Germinal center (tissue), 1 donor: Measurements from ENCODE around the gene POLR2J.

Experiments used
- DNase-seq: peaks from one replicate; pipeline ENCODE4 v3.0.0; 2012; ENCODE audit warnings: mixed read lengths, low spot score

POLR2J gene

DNA sequence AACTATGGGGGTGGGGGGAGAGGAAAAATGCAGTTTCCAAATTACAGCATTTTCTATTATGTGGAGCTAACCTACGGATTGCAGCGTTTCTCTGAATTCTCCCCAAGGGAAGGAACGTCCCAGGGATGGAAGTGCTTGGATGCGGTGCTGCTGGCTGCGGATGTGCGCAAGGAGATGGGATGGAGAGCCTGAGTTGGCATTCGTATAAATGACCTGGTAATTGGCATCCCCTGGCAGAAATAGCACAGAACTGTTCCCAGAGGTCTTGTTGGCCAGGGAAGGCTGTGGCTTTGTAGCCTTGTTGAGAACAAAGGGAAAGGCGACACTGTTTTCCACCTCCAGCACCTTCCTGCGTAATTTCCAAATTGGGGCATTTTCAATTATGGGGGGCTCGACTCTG is 42.6 kb downstream of the POLR2J start:
- no peak for DNase-seq

DNA sequence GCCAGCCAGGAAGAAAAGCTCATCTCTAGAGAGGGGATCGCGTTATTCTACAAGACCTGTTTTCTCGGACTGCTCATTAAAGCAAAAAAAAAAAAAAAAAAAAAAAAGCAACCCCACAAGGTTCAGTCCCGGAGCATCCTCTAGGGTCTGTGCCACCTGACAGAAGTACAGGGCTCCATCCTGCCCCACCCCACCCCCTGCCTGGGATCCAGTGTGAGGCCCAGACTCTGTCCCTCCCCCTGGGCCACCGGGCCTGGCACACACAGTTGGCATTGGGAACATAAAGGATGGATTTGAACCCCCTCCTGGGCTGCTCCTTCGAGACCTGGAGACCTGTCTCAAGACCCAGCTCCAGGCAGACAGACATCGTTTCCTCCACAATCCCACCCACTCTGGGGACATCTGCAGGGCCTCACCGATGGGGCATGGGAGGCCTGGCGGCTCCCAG is 44.7 kb downstream of the POLR2J start:
- no peak for DNase-seq

DNA sequence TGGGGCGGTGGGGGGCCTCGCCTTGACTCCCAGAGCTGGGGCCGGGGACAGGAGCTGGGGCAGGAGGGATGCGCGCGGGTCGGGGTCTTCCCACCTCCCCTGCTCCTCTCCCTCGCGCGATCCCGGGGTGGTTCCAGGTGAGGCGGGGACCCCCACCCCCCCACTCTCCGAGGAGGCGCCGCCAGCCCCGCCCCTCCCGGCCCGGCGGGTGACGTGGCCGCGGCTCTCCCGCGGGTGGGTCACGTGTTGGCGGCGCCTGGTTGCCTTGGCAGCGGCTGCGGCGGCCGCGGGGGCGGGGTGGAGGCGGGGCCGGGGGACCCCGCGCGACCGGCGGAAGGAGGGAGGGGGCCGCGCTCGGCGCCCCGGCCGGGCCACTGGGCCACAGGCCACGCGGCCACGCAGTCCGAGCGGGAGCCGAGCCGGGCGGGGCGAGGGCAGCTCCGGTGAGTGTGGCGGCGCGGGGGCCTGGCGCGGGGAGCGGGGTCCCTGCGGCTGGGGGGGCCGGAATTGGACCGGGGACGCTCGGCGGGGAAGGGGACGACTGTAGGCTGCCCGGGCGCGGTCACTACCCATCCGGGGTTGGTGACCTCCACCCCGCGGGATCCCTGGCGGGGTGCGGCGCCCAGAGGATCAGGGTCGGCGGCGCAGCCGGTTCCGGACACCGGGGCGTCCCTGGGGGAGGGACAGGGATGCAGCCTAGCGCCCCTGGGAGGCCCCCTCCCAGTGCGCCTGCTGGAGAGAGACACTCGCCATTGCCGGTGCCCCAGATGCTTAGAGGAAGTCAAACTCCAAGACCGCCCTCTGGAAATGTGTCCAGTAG is 45.3 kb downstream of the POLR2J start, which contains the start of gene ORAI2:
ORAI2 (plus strand) TSS at position 357 of the 820 bp plus-strand sequence. CDS start 5,382 bp downstream, outside the sequence.
- DNase-seq, result peak; percentile 88

DNA sequence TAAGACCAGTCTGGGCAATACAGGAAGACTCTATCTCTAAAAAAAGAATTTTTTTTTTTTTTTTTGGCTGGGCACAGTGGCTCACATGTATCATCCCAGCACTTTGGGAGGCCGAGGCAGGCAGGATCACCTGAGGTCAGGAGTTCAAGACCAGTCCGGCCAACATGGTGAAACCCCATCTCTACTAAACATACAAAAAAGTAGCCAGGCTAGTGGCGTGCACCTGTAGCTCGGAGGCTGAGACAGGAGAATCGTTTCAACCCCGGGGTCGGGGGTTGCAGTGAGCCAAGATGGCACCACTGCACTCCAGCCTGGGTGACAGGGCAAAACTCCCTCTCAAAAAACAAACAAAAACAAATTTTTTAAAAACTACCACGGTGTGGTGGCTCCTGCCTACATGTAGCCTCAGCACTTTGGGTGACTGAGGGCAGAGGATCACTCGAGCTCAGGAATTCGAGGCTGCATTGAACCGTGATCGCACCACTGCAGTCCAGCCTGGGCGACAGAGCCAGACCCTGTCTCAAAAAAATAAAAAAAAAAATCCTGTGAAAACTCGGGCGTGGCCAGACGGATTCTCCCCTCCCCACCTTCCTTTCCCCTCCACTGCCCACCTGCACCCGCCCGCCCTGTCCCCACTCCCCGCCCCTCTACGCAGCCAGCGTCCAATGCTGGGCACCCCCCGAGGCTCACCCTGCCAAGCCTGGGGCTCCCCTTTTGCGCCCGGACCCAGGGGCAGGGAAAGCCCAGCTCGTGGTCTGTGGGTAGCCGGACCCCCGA is 46.1 kb downstream of the POLR2J start:
- DNase-seq, result peak; percentile 76

DNA sequence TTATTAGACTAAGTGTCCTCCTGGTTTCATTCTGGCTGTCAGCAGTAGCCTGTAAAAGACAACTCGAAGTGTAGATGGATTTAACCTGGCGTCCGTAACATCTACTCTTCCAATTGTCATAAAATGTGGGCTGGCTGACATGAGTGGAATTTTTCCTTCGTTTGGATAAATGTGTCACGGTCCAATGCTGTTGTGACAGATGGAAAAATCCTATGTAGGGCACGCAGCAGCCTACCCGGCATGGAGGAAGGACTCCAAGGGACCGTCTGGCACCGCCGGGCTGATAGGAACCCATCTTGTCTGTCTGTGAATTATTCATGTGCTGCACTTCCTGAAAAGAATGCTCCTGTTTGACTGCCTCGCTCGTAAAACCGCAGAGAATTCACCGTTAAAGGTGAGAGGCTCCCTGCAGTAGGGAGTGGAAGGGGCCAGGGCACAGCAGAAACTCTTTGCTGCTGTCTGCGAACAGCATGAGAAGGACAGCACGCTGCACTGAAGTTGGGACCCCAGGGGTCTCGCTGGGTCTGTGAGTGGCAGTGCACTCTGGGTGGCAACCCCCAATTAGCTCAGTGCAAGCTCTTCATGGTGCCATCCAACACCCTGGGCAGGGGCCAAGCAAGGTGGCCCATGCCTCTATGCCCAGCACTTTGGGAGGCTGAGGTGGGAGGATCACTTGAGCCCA is 47.0 kb downstream of the POLR2J start:
- peak; percentile 71 for DNase-seq

DNA sequence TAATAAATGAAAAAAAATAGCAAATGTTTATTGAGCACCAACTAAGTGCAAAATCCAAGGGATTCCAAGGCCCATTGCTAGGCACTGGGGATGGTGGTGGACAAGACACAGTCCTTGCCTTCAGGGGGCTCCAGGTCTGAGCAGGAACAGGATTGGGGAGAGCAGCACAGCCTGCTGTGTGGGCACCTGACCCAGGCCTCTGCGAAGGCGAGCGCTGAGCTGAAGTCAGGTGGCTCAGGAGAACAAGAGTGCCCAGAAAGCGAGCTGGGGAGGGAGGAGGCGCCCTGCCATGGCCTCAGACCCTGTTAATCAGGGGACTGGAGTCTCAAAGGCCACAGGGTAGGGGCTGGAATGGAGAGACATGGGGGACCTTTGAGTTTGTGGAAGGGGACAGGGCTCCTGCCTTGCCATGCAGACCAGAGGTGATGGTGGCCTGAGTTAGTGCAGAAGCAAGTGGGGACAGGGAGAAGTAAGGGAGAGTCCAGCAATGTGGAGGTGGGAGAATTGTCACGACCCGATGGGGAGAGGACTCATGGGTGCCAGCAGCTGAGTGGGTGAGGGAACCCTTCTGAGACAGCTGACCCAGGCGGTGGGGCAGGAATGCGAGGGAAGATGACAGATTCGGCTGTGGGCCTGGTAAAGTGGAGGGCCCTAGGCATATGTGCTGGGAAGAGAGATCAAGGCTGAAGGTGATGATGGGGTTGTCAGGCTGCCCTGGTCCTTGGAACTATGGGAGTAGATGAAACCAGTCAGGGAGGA is 49.4 kb downstream of the POLR2J start:
- no peak for DNase-seq

DNA sequence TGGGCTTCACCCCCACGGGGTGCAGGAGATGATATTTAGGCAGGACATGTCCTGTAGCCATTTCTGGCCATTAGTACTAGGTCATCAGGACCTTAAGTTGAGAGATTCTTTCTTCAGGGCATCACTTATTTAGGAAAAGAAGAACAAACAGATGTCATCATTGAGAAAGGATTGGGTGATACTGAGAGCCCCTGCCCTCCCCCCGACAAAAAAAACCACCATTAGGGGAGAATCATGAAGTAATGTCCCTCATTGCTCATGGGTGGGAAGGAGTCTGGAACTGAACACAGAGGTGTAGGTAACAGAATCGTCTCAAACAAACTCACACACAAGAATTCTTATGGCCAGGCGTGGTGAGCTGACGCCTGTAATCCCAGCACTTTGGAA is 51.7 kb downstream of the POLR2J start:
- DNase-seq, result no peak

DNA sequence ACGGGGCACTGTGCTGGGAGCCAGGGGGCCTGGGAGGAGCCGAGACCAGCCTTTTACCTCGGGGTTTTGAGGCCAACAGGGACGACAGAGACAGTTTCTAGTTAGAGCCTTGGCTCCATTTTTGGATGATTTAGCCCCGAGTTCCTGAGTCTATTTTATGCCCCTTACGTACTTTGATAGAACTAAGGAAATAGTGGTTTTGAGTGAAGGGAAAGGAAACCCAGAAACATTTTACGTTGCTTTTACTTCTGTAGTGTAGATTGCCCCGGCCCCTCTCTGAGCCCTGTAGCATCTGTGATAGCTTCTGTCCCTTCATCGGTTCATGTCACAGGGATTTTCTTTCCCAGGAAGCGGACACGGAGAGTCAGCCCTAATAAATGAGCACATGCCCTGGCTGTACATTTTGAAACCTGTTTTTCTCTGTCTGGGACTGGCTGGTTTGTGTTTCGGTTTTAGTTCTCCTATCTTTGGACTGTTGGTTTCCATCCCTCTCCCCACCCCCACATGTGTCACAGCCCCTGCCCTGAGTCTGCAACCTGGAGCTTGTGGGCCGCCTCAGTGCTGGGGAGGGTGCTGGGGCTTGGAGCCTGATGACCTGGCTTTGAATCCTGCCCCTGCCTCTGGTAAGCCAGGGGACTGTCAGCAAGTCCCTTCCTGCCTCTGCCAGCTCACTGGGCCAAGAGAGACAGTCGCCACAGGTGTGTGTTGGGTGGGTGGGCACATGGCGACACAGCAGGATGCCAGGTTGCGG is 52.3 kb downstream of the POLR2J start:
- DNase-seq, result peak; percentile 83

DNA sequence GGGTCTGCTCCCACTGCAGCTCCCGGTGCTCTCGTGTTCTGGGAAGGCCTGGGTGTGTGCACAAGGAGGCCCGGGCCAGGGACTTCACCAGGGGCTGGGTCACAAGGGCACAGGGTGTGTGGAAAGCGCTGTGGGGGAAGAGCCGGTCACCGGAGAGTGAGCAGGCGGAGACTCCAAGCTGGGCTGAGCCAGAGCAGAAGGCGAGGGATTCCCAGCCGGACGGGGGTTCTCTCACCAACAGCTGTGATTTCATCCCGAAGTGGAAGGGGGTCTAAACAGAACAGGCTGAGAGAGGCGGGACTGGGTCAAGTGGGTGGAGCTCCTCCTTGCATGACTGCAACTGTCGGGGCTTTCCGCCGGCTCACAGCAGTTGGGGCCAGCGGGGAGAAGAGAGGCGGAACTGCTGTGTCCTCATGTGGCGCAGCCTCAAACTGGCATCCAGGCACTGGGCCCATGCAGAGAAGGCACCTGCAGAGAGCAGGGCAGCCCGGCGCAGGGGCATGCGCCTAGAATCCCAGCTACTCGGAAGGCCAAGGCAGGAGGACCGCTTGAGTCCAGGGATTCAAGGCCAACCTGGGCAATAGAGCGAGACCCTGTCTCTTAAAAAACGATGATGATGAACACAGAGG is 53.0 kb downstream of the POLR2J start:
- DNase-seq, result peak; percentile 89

DNA sequence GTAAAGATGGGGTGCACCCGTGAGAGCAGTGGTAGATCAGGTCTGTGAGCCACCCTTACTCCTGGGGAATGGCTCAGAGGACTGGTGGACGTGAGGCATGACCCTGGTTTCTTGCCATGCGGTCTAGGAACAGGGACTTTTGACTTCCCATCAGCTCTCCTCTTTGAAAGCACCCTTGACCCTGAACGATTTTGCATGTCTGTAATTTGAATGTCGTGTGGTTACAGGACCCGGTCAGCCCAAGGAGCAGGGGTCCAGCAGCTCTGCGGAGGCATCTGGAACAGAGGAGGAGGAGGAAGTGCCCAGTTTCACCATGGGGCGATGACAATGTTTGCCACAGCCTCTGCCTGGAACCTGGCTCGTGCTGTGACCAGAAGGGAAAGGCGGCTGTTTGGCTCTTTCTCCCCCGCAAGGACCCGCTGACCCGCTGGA is 53.9 kb downstream of the POLR2J start:
- peak; percentile 53 for DNase-seq

DNA sequence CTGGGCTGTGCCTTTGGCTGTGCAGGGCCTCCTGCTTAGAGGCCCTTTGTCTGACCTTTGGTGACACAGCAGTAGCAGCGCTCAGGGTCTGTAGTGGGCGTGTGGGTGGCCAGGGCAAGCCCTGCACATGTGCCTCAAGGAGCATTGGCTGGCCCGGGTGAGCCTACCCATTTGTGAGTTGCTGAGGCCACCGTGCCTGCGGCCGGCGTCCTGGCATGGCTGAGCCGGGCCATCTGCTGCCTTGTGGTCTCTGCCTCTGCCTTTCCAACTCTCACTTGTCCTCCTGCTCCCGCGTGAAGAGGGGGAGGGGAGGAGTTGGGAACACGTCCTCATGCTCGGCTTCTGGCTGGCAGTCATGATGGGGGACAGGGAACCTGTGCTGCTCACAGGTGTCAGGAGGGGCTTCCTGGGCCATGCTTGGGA is 54.6 kb downstream of the POLR2J start:
- DNase-seq, result no peak
